Mesothelial cell of epicardium (in vitro differentiated cells): ENCODE data around the gene POLK. TPM values are rescaled to one million over a fixed set of nuclear protein-coding genes. Genes with fewer than 3 reads are reported as not detected.

Source experiments
- DNase-seq, 2 experiments: peaks; one replicate each; pipeline ENCODE4 v3.0.0; 2021; ENCODE audit warnings: low spot score in 2 of 2; ENCODE audit not compliant: unreplicated experiment in 2 of 2
- H3K27ac Mint-ChIP-seq: 2 replicates; pipeline ENCODE4 v1.8.0; 2021; ENCODE audit warnings: mixed read lengths
- H3K27me3 Mint-ChIP-seq: 2 replicates; pipeline ENCODE4 v1.8.0; 2021; ENCODE audit warnings: low read depth, mixed read lengths
- H3K36me3 Mint-ChIP-seq: 2 replicates; pipeline ENCODE4 v1.8.0; 2021; ENCODE audit warnings: mixed read lengths
- H3K4me1 Mint-ChIP-seq: 2 replicates; pipeline ENCODE4 v1.8.0; 2021; ENCODE audit warnings: mixed read lengths
- H3K4me3 Mint-ChIP-seq: 2 replicates; pipeline ENCODE4 v1.8.0; 2021; ENCODE audit warnings: mild to moderate bottlenecking, moderate library complexity, mixed read lengths
- H3K9me3 Mint-ChIP-seq: 2 replicates; pipeline ENCODE4 v1.8.0; 2021; ENCODE audit warnings: mixed read lengths
- total RNA-seq: library from RNA; stranded (reverse); gene quantifications from 3 replicates; pipeline ENCODE4 v1.2.1, GENCODE V29; 2021
- TF ChIP-seq, protein P1 (sequence below): fragments of 200-600 bp; sonication (generic); IDR thresholded peaks from one replicate; pipeline ENCODE4 v1.5.0; 2021; ENCODE audit warnings: antibody characterized with exemption; ENCODE audit not compliant: unreplicated experiment

Gene POLK
- total RNA-seq, 1 donor from 2014 or later = 29.2 TPM

DNA sequence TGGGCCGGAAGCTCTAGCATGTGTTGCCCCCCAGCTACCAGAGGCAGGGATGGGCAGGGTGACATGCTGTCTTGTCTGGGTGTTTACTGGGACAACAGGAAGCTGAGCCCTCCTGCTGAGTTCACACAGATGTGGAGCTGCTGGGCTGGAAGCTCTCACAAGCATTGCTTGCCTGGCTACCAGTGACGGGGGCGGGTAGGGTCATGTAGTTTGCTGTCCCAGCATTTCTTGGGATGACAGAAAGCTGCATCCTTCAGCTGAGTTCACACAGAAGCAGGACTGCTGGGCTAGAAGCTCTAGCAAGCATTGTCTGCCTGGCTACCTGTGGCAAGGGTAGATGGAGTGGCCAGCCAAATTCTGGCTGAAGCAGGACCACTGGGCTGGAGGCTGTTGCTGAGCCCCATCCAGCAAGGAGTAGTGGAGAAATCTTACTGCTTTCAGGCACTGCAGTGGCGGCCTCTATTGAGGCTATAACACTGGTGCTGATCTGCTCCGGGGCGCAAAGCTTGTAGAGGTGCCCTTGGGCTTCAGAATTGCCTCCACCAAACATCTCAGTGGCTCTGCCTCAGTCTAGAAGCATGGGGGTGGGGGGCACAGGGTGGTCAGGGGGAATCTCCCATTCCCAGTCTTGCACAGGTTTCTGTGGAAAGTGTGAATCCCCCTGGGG, 25.1 kb downstream of the POLK start:
- no peak overlapping the region for H3K27ac Mint-ChIP-seq
- H3K9me3 Mint-ChIP-seq = peaks cover 37% of the 10 kb centered on the region
- TF ChIP-seq, protein P1, sequence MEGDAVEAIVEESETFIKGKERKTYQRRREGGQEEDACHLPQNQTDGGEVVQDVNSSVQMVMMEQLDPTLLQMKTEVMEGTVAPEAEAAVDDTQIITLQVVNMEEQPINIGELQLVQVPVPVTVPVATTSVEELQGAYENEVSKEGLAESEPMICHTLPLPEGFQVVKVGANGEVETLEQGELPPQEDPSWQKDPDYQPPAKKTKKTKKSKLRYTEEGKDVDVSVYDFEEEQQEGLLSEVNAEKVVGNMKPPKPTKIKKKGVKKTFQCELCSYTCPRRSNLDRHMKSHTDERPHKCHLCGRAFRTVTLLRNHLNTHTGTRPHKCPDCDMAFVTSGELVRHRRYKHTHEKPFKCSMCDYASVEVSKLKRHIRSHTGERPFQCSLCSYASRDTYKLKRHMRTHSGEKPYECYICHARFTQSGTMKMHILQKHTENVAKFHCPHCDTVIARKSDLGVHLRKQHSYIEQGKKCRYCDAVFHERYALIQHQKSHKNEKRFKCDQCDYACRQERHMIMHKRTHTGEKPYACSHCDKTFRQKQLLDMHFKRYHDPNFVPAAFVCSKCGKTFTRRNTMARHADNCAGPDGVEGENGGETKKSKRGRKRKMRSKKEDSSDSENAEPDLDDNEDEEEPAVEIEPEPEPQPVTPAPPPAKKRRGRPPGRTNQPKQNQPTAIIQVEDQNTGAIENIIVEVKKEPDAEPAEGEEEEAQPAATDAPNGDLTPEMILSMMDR = no peak
- no peak for DNase-seq
- peaks cover 2% of the 10 kb centered on the region for H3K4me1 Mint-ChIP-seq
- peaks cover 40% of the 10 kb centered on the region for H3K36me3 Mint-ChIP-seq
- no peaks in the 10 kb centered on the region for H3K27me3 Mint-ChIP-seq
- H3K4me3 Mint-ChIP-seq = no peak overlapping the region

DNA sequence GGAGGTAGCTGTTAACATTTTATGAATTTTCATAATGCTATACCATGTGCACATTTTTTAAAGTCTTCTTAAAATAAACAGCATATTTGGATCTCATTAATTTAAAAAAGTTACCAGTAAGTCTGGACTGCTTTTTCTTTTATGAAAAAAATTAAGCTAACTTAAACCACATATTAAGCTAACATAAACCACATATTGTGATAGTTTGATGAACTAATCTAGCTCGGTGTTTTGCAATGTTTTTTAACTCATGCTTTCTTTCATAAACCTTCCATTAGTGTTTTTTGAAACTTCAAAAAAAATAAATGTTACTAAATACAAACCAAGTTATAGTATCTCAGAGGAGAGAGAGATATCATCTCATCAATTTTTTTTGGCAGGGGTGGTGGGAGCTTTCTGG, 26.5 kb downstream of the POLK start:
- Mint-ChIP-seq H3K36me3 (peaks cover 27% of the 10 kb centered on the region), H3K9me3 (peaks cover 25% of the 10 kb centered on the region), H3K27ac (no peak overlapping the region), H3K27me3 (no peaks in the 10 kb centered on the region), H3K4me3 (no peak overlapping the region), H3K4me1 (peaks cover 2% of the 10 kb centered on the region)
- DNase-seq = no peak
- TF ChIP-seq, protein P1 = no peak

DNA sequence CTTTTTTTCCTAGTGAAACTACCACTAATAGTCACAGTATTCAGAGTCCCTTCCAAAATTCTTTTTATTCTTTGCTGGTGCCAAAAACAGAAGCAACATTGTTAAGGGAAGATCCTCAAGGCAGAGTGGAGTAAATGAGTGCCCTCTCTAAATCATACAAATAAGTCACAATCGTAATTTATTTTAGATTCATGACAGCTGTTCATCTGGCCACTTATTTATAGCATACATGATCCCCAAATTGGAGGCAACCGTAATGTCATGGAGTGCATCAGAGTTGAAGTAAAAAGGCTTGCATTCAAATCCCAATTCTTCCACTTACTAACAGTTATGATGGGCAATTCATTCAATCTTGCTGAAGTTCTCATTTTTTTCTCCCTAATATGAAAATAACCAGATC, 33.4 kb downstream of the POLK start:
- no peak for DNase-seq
- Mint-ChIP-seq H3K9me3 (peaks cover 4% of the 10 kb centered on the region), H3K36me3 (peaks cover 6% of the 10 kb centered on the region), H3K27ac (no peak overlapping the region), H3K27me3 (no peaks in the 10 kb centered on the region), H3K4me1 (no peaks in the 10 kb centered on the region), H3K4me3 (no peak overlapping the region)
- TF ChIP-seq, protein P1 = no peak

DNA sequence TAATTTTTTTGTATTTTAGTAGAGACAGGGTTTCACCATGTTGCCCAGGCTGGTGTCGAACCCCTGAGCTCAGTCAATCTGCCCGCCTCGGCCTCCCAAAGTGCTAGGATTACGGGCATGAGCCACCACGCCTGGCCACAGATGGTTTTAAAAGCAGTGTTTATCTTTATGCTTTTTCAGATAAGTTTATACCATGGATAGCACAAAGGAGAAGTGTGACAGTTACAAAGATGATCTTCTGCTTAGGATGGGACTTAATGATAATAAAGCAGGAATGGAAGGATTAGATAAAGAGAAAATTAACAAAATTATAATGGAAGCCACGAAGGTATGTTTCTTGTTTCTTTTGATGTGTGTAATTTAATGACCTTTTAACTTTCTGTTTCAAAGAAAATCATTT, 35.1 kb downstream of the POLK start:
- no peak overlapping the region for H3K27ac Mint-ChIP-seq
- H3K36me3 Mint-ChIP-seq = peaks cover 15% of the 10 kb centered on the region
- no peak for DNase-seq
- TF ChIP-seq, protein P1 = no peak
- H3K4me1 Mint-ChIP-seq = no peaks in the 10 kb centered on the region
- no peak overlapping the region for H3K4me3 Mint-ChIP-seq
- peaks cover 12% of the 10 kb centered on the region for H3K9me3 Mint-ChIP-seq
- no peaks in the 10 kb centered on the region for H3K27me3 Mint-ChIP-seq

DNA sequence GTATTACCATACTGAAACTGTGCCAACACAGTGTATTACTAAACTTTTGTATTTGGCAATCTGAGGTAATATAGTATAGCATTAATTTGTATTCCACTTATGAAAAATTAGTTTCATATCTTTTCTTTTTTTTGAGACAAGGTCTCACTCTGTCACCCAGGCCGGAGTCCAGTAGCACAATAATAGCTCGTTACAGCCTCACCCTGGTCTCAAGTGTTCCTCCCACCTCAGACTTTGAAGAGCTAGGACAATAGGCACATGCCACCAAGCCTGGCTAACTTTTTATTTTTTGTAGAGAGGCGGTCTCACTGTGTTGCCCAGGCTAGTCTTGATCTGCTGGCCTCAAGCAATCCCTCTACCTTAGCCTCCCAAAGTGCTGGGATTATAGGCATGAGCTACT, 36.1 kb downstream of the POLK start:
- Mint-ChIP-seq H3K4me1 (no peaks in the 10 kb centered on the region), H3K27me3 (no peaks in the 10 kb centered on the region), H3K36me3 (peaks cover 17% of the 10 kb centered on the region), H3K4me3 (no peak overlapping the region), H3K27ac (no peak overlapping the region), H3K9me3 (peaks cover 12% of the 10 kb centered on the region)
- TF ChIP-seq, protein P1 = no peak
- DNase-seq = no peak
